ENCODE data around the gene CYTH3.

CYTH3 gene

GRCh38 chr7:6139189-6139996, 133.0 kb downstream of the CYTH3 start:
- Histone ChIP-seq H3K4me3 (replicated peaks; ENCODE audit: insufficient read depth, low read length) (no peak overlapping the region), H3K27me3 (ENCODE audit: insufficient read depth, poor library complexity, severe bottlenecking) (no peaks in the 10 kb centered on the region), H3K27ac (replicated peaks) (peak overlapping the region; percentile 29)
- no peak for TF ChIP-seq SPI1 (IDR thresholded peaks at IDR 0.05; ENCODE audit: borderline replicate concordance, low read depth)
- TF ChIP-seq CTCF (IDR thresholded peaks at IDR 0.05; ENCODE audit: insufficient read depth, low read length), result no peak
- TF ChIP-seq GABPA (IDR thresholded peaks at IDR 0.05; ENCODE audit: low read depth), result no peak
- no peak for TF ChIP-seq REST (IDR thresholded peaks at IDR 0.05; ENCODE audit: insufficient replicate concordance, low read depth)
- no peak for TF ChIP-seq POLR2AphosphoS5 (IDR thresholded peaks at IDR 0.05; ENCODE audit: low read depth)
- DNase-seq (ENCODE audit: low read depth in 1 of 2, low spot score in 1 of 2), result peak; percentile 8 to 54

GRCh38 chr7:6136475-6136874, 135.9 kb downstream of the CYTH3 start:
- Histone ChIP-seq H3K27ac (replicated peaks) (no peak overlapping the region), H3K4me3 (replicated peaks; ENCODE audit: insufficient read depth, low read length) (no peak overlapping the region), H3K27me3 (ENCODE audit: insufficient read depth, poor library complexity, severe bottlenecking) (no peaks in the 10 kb centered on the region)
- DNase-seq (ENCODE audit: low read depth in 1 of 2, low spot score in 1 of 2), result no peak
- TF ChIP-seq GABPA (IDR thresholded peaks at IDR 0.05; ENCODE audit: low read depth) (no peak), POLR2AphosphoS5 (IDR thresholded peaks at IDR 0.05; ENCODE audit: low read depth) (no peak), SPI1 (IDR thresholded peaks at IDR 0.05; ENCODE audit: borderline replicate concordance, low read depth) (no peak), CTCF (IDR thresholded peaks at IDR 0.05; ENCODE audit: insufficient read depth, low read length) (no peak), REST (IDR thresholded peaks at IDR 0.05; ENCODE audit: insufficient replicate concordance, low read depth) (no peak)

- DNase-seq (ENCODE audit: low read depth in 1 of 2, low spot score in 1 of 2), result no peak
- Histone ChIP-seq H3K27me3 (ENCODE audit: insufficient read depth, poor library complexity, severe bottlenecking) (no peaks in the 10 kb centered on the region), H3K4me3 (replicated peaks; ENCODE audit: insufficient read depth, low read length) (no peak overlapping the region), H3K27ac (replicated peaks) (no peak overlapping the region)
- TF ChIP-seq SPI1 (IDR thresholded peaks at IDR 0.05; ENCODE audit: borderline replicate concordance, low read depth) (no peak), CTCF (IDR thresholded peaks at IDR 0.05; ENCODE audit: insufficient read depth, low read length) (no peak), REST (IDR thresholded peaks at IDR 0.05; ENCODE audit: insufficient replicate concordance, low read depth) (no peak), POLR2AphosphoS5 (IDR thresholded peaks at IDR 0.05; ENCODE audit: low read depth) (no peak), GABPA (IDR thresholded peaks at IDR 0.05; ENCODE audit: low read depth) (no peak)
Observed at GRCh38 chr7:6133249-6133648, 139.2 kb downstream of the CYTH3 start.

All from HL-60 (cell line).